HepG2 (cell line): ENCODE data around the gene TMED6. TPM values are rescaled to one million over a fixed set of nuclear protein-coding genes. Genes with fewer than 3 reads are reported as not detected.

Source experiments
- AKAP8 ChIP-seq: sonication (generic); formaldehyde crosslinking; IDR thresholded peaks from 2 replicates; pipeline ENCODE4 v1.5.1; 2020; ENCODE audit warnings: mild to moderate bottlenecking, missing genetic modification reagents
- CBX1 ChIP-seq: IDR thresholded peaks from one replicate; pipeline ENCODE4 v1.6.1; 2016; ENCODE audit warnings: antibody characterized with exemption, low read depth
- ELF4 ChIP-seq: sonication (generic); formaldehyde crosslinking; IDR thresholded peaks from 2 replicates; pipeline ENCODE4 v1.5.0; 2020; ENCODE audit warnings: missing genetic modification reagents, mild to moderate bottlenecking, moderate library complexity, borderline replicate concordance
- ESRRA ChIP-seq: sonication (generic); formaldehyde crosslinking; IDR thresholded peaks from 2 replicates; pipeline ENCODE4 v1.5.1; 2020; ENCODE audit warnings: mild to moderate bottlenecking, low read depth, missing genetic modification reagents
- FOXA1 ChIP-seq, 2 experiments: fragments of 450-650 bp in 1 of 2; sonication (generic) in 1 of 2; formaldehyde crosslinking in 1 of 2; IDR thresholded peaks; 2 replicates each; pipeline versions ENCODE4 v1.4.0 to v1.6.1; 2016 to 2020; ENCODE audit warnings: missing genetic modification reagents in 1 of 2
- HES4 ChIP-seq: sonication (generic); formaldehyde crosslinking; IDR thresholded peaks from 2 replicates; pipeline ENCODE4 v1.9.0; 2021; ENCODE audit warnings: mild to moderate bottlenecking, missing genetic modification reagents, borderline replicate concordance
- JUN ChIP-seq: sonication (generic); formaldehyde crosslinking; IDR thresholded peaks from 2 replicates; pipeline ENCODE4 v1.4.0; 2020; ENCODE audit warnings: mild to moderate bottlenecking, missing genetic modification reagents
- KDM6A ChIP-seq: IDR thresholded peaks from 2 replicates; pipeline ENCODE4 v1.6.1; 2016; ENCODE audit warnings: low read depth
- MIER3 ChIP-seq: IDR thresholded peaks from 2 replicates; pipeline ENCODE4 v1.6.1; 2016; ENCODE audit warnings: missing compliant biosample characterization, borderline replicate concordance
- NFE2 ChIP-seq: sonication (generic); formaldehyde crosslinking; IDR thresholded peaks from 2 replicates; pipeline ENCODE4 v1.4.0; 2020; ENCODE audit warnings: missing genetic modification reagents
- SOX13 ChIP-seq, 3 experiments: fragments of 450-650 bp in 1 of 3; sonication (generic) in 1 of 3; formaldehyde crosslinking in 1 of 3; IDR thresholded peaks in 2 of 3; conservative IDR thresholded peaks in 1 of 3; 2 replicates each; pipeline versions ENCODE4 v1.5.0 to v1.6.1; 2016 to 2020; ENCODE audit warnings: antibody characterized with exemption in 1 of 3, mild to moderate bottlenecking in 1 of 3, missing compliant biosample characterization in 1 of 3, missing genetic modification reagents in 1 of 3, moderate library complexity in 1 of 3
- TERF1 ChIP-seq: sonication (generic); formaldehyde crosslinking; IDR thresholded peaks from 2 replicates; pipeline ENCODE4 v1.8.0; 2022; ENCODE audit warnings: mild to moderate bottlenecking, missing genetic modification reagents, moderate library complexity
- THAP9 ChIP-seq: sonication (generic); formaldehyde crosslinking; IDR thresholded peaks from 2 replicates; pipeline ENCODE4; 2020; ENCODE audit warnings: missing genetic modification reagents, mild to moderate bottlenecking, borderline replicate concordance
- ZBTB7B ChIP-seq: sonication (generic); formaldehyde crosslinking; IDR thresholded peaks from 2 replicates; pipeline ENCODE4 v1.4.0; 2020; ENCODE audit warnings: missing genetic modification reagents
- ZFP1 ChIP-seq: IDR thresholded peaks from 2 replicates; pipeline ENCODE4 v1.6.1; 2016
- ZFP36L2 ChIP-seq: sonication (generic); formaldehyde crosslinking; IDR thresholded peaks from 2 replicates; pipeline ENCODE4 v1.4.0; 2020; ENCODE audit warnings: missing genetic modification reagents
- ZNF160 ChIP-seq: sonication (generic); formaldehyde crosslinking; IDR thresholded peaks from 2 replicates; pipeline ENCODE4 v1.8.0; 2022; ENCODE audit warnings: mild to moderate bottlenecking, inconsistent platforms, missing genetic modification reagents
- ZNF24 ChIP-seq: fragments of 450-650 bp; IDR thresholded peaks from 2 replicates; pipeline ENCODE4 v1.6.1; 2017; ENCODE audit warnings: antibody characterized with exemption, mild to moderate bottlenecking
- ZNF550 ChIP-seq: sonication (generic); formaldehyde crosslinking; IDR thresholded peaks from 2 replicates; pipeline ENCODE4 v1.4.0; 2020; ENCODE audit warnings: mild to moderate bottlenecking, missing genetic modification reagents, borderline replicate concordance
- ZNF749 ChIP-seq: sonication (generic); formaldehyde crosslinking; IDR thresholded peaks from 2 replicates; pipeline ENCODE4 v1.8.0; 2022; ENCODE audit warnings: mild to moderate bottlenecking, missing genetic modification reagents, moderate library complexity, borderline replicate concordance
- ZNF784 ChIP-seq: sonication (generic); formaldehyde crosslinking; IDR thresholded peaks from 2 replicates; pipeline ENCODE4 v1.5.1; 2020; ENCODE audit warnings: missing genetic modification reagents, mild to moderate bottlenecking, borderline replicate concordance
- ZNF850 ChIP-seq: sonication (generic); formaldehyde crosslinking; conservative IDR thresholded peaks from 2 replicates; pipeline ENCODE4 v1.9.0; 2021; ENCODE audit warnings: mild to moderate bottlenecking, missing genetic modification reagents
- ZNF879 ChIP-seq: sonication (generic); formaldehyde crosslinking; IDR thresholded peaks from 2 replicates; pipeline ENCODE4 v1.8.1; 2023; ENCODE audit warnings: missing genetic modification reagents
- polyA plus RNA-seq, 8 experiments: library from polyadenylated mRNA; depleted of rRNA in 3 of 8; stranded (reverse) in 7 of 8; unstranded in 1 of 8; fragments of >200 nt; fragmentation: Illumina TruSeq in 4 of 8; extraction: Trizol in 4 of 8; gene quantifications; 2 replicates each; pipeline versions ENCODE4 v1.2.1 to v1.2.3, GENCODE V29; 2011 to 2016; ENCODE audit warnings: low read depth in 4 of 8, missing spikeins in 1 of 8, mixed read lengths in 1 of 8; ENCODE audit not compliant: insufficient read depth in 1 of 8
- total RNA-seq, 5 experiments: library from RNA; depleted of rRNA; stranded (reverse); fragments of >200 nt; fragmentation: Illumina TruSeq; extraction: Trizol; gene quantifications; 2 replicates each; pipeline ENCODE4 v1.2.3, GENCODE V29; 2016; ENCODE audit warnings: low read depth in 1 of 5

TMED6 gene
- total and polyA plus RNA-seq, 2 of the 13 experiments (the other 11 are each of a cell fraction or from before 2014, with no cell fraction given): 9.8 to 14.4 TPM

GRCh38 chr16:69310653-69311532 is 40.7 kb downstream of the TMED6 start, which contains the start of gene VPS4A (continued):
- TF ChIP-seq ESRRA (CRISPR knock-in tag): no peak
- 0 out of 2 replicates have a peak, but pooled peaks have one; percentile 55 for TF ChIP-seq ZNF850 (CRISPR knock-in tag)
- TF ChIP-seq ELF4 (CRISPR knock-in tag): no peak
- no peak for TF ChIP-seq AKAP8 (CRISPR knock-in tag)
- peak; percentile 78 for TF ChIP-seq ZNF24
- TF ChIP-seq KDM6A: no peak
- no peak for TF ChIP-seq ZNF550 (CRISPR knock-in tag)
- TF ChIP-seq CBX1: peak; percentile 84
- TF ChIP-seq ZNF160: no peak; the same call in 1 of the 2 replicates
- TF ChIP-seq ZNF749 (CRISPR knock-in tag): 0 out of 2 replicates have a peak, but pooled peaks have one; percentile 82
- peak; percentile 93 for TF ChIP-seq ZNF784 (CRISPR knock-in tag)
- TF ChIP-seq THAP9 (CRISPR knock-in tag): no peak
- TF ChIP-seq HES4: peak; percentile 98
- TF ChIP-seq TERF1 (CRISPR knock-in tag): 0 out of 2 replicates have a peak, but pooled peaks have one; percentile 45
- no peak for TF ChIP-seq SOX13 (IDR thresholded peaks at IDR 0.05)
- TF ChIP-seq SOX13 (CRISPR knock-in tag; conservative IDR thresholded peaks at IDR 0.05 in 1 of 2, IDR thresholded peaks at IDR 0.05 in 1 of 2): peak in 1 of 2 experiments; percentile 51; a peak in 1 of 4 replicates
- no peak; the same call in 1 of the 2 replicates for TF ChIP-seq JUN (CRISPR knock-in tag)
- 0 out of 2 replicates have a peak, but pooled peaks have one; percentile 34 for TF ChIP-seq ZFP1 (CRISPR knock-in tag)
- no peak for TF ChIP-seq ZFP36L2 (CRISPR knock-in tag)
- no peak for TF ChIP-seq ZBTB7B
- no peak for TF ChIP-seq ZNF879 (CRISPR knock-in tag)
- no peak for TF ChIP-seq FOXA1 (IDR thresholded peaks at IDR 0.05)
- TF ChIP-seq FOXA1 (CRISPR knock-in tag; IDR thresholded peaks at IDR 0.05): peak; percentile 40
- TF ChIP-seq NFE2 (CRISPR knock-in tag): no peak
- TF ChIP-seq MIER3 (CRISPR knock-in tag): peak; percentile 79
